Upper lobe of right lung (tissue), 1 donor: ENCODE measurements around the gene LBH. TPM values are rescaled to one million over a fixed set of nuclear protein-coding genes. Genes with fewer than 3 reads are reported as not detected.

Experiments
- ATAC-seq: fragments of 200-7000 bp; cut with Tn5 transposase; one replicate; pipeline ENCODE4 v1.9.1; 2020; ENCODE audit warnings: mild to moderate bottlenecking, moderate library complexity
- DNase-seq: peaks from one replicate; pipeline ENCODE4 v3.0.0-alpha.2; 2020
- H3K27ac ChIP-seq: fragments of 200-600 bp; one replicate; pipeline ENCODE4 v1.8.0; 2022
- H3K27me3 ChIP-seq: fragments of 200-600 bp; one replicate; pipeline ENCODE4 v1.8.0; 2022; ENCODE audit warnings: mild to moderate bottlenecking
- H3K36me3 ChIP-seq: fragments of 200-600 bp; one replicate; pipeline ENCODE4 v1.8.0; 2022
- H3K4me1 ChIP-seq: fragments of 200-600 bp; one replicate; pipeline ENCODE4 v1.8.0; 2022
- H3K4me3 ChIP-seq: fragments of 200-600 bp; one replicate; pipeline ENCODE4 v1.8.0; 2022; ENCODE audit warnings: mild to moderate bottlenecking
- H3K9me3 ChIP-seq: fragments of 200-600 bp; one replicate; pipeline ENCODE4 v1.8.0; 2022
- intact Hi-C: fragments of 100-400 bp; cut with DNase I; formaldehyde crosslinking; loops from one replicate; pipeline ENCODE4 v1.11.0; 2022
- total RNA-seq: library from RNA; stranded (reverse); fragmentation: NEBNext Ultra II Directional; extraction: Animal tissue kit (Norgen Biotek cat#: 25700); gene quantifications from one replicate; pipeline ENCODE4 v1.2.1, GENCODE V29; 2021
- TF ChIP-seq, protein P1 (sequence below): fragments of 200-600 bp; IDR thresholded peaks from one replicate; pipeline ENCODE4 v1.8.0; 2022; ENCODE audit warnings: antibody characterized with exemption
- donor health status: DM: no; HTN: yes; CAD: no; lungs with severe emphysema.

LBH gene
- total RNA-seq, 1 donor from 2014 or later = 272 TPM

- Histone ChIP-seq H3K4me1 (peaks cover 22% of the 10 kb centered on the region), H3K9me3 (no peaks in the 10 kb centered on the region), H3K27me3 (no peaks in the 10 kb centered on the region), H3K36me3 (no peaks in the 10 kb centered on the region), H3K4me3 (no peak overlapping the region), H3K27ac (peak overlapping the region; percentile 56)
- ATAC-seq (no peak), DNase-seq (no peak)
- TF ChIP-seq, protein P1, sequence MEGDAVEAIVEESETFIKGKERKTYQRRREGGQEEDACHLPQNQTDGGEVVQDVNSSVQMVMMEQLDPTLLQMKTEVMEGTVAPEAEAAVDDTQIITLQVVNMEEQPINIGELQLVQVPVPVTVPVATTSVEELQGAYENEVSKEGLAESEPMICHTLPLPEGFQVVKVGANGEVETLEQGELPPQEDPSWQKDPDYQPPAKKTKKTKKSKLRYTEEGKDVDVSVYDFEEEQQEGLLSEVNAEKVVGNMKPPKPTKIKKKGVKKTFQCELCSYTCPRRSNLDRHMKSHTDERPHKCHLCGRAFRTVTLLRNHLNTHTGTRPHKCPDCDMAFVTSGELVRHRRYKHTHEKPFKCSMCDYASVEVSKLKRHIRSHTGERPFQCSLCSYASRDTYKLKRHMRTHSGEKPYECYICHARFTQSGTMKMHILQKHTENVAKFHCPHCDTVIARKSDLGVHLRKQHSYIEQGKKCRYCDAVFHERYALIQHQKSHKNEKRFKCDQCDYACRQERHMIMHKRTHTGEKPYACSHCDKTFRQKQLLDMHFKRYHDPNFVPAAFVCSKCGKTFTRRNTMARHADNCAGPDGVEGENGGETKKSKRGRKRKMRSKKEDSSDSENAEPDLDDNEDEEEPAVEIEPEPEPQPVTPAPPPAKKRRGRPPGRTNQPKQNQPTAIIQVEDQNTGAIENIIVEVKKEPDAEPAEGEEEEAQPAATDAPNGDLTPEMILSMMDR = no peak
- intact Hi-C loops = no loop called here
Observed at GRCh38 chr2:30273574-30273929, 42.2 kb downstream of the LBH start.

DNA sequence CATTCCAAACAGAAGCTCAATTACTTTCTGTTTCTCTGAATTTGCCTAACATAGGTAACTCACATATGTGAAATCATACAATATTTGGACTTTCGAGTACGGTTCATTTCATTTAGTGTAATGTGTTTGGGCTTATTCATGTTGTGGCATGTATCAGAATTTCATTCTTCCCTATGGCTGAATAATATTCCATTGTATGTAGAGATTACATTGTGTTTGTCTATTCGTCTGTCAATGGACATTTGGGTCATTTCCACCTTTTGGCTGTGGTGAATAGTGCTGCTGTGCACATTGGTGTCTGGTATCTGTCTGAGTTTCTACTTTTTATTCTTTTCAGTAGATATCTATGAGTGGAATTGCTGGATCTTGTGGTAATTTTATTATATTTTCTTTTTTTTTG, 43.9 kb downstream of the LBH start:
- Histone ChIP-seq H3K36me3 (no peaks in the 10 kb centered on the region), H3K27ac (peak overlapping the region; percentile 32), H3K4me1 (peaks cover 11% of the 10 kb centered on the region), H3K4me3 (no peak overlapping the region), H3K9me3 (no peaks in the 10 kb centered on the region), H3K27me3 (no peaks in the 10 kb centered on the region)
- intact Hi-C loops = no loop called here
- DNase-seq = no peak
- ATAC-seq = no peak
- TF ChIP-seq, protein P1 = no peak

DNA sequence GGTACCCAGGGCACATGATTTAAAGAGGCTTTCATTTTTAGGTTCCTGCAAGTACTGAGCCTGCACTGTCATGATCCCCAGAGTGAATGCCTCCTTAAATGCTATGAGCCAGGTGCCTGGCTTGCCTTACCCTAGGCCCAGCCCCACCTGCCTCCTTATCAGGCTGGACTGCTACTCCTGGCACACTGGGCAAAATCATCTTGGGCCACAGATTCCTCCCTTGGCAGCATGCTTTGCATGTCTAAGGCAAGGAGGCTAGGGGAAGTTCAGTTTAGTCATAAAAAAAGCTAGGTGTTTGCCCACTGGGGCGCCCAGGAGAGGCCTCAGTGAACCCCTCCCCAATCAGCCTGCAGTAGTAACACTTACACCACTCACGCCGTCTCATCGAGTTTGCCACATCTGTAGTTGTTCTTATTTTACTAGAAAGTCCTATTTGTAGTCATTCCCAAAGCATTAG, 45.1 kb downstream of the LBH start:
- intact Hi-C loops = no loop called here
- no peaks in the 10 kb centered on the region for H3K36me3 ChIP-seq
- peaks cover 11% of the 10 kb centered on the region for H3K4me1 ChIP-seq
- ATAC-seq = peak; percentile 66
- no peak for DNase-seq
- H3K9me3 ChIP-seq = no peaks in the 10 kb centered on the region
- TF ChIP-seq, protein P1 = no peak
- H3K27me3 ChIP-seq = no peaks in the 10 kb centered on the region
- H3K27ac ChIP-seq = no peak overlapping the region
- no peak overlapping the region for H3K4me3 ChIP-seq

- H3K27ac ChIP-seq = no peak overlapping the region
- DNase-seq (no peak), ATAC-seq (no peak)
- peaks cover 11% of the 10 kb centered on the region for H3K4me1 ChIP-seq
- H3K27me3 ChIP-seq = no peaks in the 10 kb centered on the region
- intact Hi-C loops = no loop called here
- H3K9me3 ChIP-seq = no peaks in the 10 kb centered on the region
- TF ChIP-seq, protein P1 = no peak
- no peaks in the 10 kb centered on the region for H3K36me3 ChIP-seq
- H3K4me3 ChIP-seq = no peak overlapping the region
Observed at GRCh38 chr2:30277582-30277981, 46.2 kb downstream of the LBH start.

GRCh38 chr2:30278419-30278818, 47.1 kb downstream of the LBH start:
- intact Hi-C loops = no loop called here
- H3K27me3 ChIP-seq = no peaks in the 10 kb centered on the region
- TF ChIP-seq, protein P1 = no peak
- H3K36me3 ChIP-seq = no peaks in the 10 kb centered on the region
- DNase-seq (no peak), ATAC-seq (no peak)
- peaks cover 11% of the 10 kb centered on the region for H3K4me1 ChIP-seq
- no peak overlapping the region for H3K27ac ChIP-seq
- no peak overlapping the region for H3K4me3 ChIP-seq
- no peaks in the 10 kb centered on the region for H3K9me3 ChIP-seq
